Measurements from ENCODE around the gene PTPRD.

DNA sequence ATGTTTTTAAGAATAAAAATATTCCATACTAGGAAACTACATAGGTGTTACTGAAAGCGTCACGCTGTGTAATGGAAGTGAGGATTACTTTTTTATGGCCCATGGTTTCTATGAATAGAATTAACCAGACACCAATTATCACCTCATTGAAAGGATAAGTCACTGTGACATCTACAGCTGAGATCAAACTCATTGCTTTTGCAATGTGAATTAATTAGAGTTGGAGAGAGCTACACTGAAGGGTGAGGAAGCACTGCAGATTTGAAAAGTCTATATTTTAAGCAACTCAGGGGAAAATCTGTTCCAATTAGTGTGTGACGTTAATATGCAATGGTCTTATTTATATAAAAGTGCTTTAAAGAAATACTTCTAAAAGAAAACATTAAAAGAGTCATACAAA lies 1513.2 kb downstream of the PTPRD start:
- TF ChIP-seq POLR2A (IDR thresholded peaks at IDR 0.05), result no peak
- TF ChIP-seq CTCF (IDR thresholded peaks at IDR 0.05), result no peak

All from Peyer's patch (tissue), 4 donors.